Astrocyte (in vitro differentiated cells and primary cell): ENCODE data around the gene PKM. TPM values are rescaled to one million over a fixed set of nuclear protein-coding genes. Genes with fewer than 3 reads are reported as not detected.

Experiments
- DNase-seq: peaks from one replicate; pipeline ENCODE4 v3.0.0-alpha.2; 2010; ENCODE audit warnings: low read depth
- FAIRE-seq: peaks from 2 replicates; lab custom pipeline; 2011; peaks lifted over from hg19 to GRCh38; lab: Jason Lieb, UNC
- H2AFZ ChIP-seq: 2 replicates; pipeline ENCODE4 v1.6.0; 2012; ENCODE audit warnings: low read depth, low read length, inconsistent platforms
- H3K27ac ChIP-seq: 2 replicates; pipeline ENCODE4 v1.5.1; 2011; ENCODE audit warnings: low read depth, low read length, inconsistent platforms
- H3K27me3 ChIP-seq: 2 replicates; pipeline ENCODE4 v1.6.0; 2011; ENCODE audit warnings: low read length, inconsistent platforms; ENCODE audit not compliant: insufficient read depth
- H3K36me3 ChIP-seq: 2 replicates; pipeline ENCODE4 v1.5.1; 2011; ENCODE audit warnings: low read length, inconsistent platforms; ENCODE audit not compliant: insufficient read depth
- H3K4me1 ChIP-seq: 2 replicates; pipeline ENCODE4 v1.5.1; 2011; ENCODE audit warnings: low read length, inconsistent platforms; ENCODE audit not compliant: insufficient read depth
- H3K4me2 ChIP-seq: 2 replicates; pipeline ENCODE4 v1.6.0; 2012; ENCODE audit warnings: low read length, inconsistent platforms
- H3K4me3 ChIP-seq: 2 replicates; pipeline ENCODE4 v1.5.1; 2011; ENCODE audit warnings: low read depth, mild to moderate bottlenecking, low read length, inconsistent platforms; ENCODE audit not compliant: insufficient read depth
- H3K79me2 ChIP-seq: 2 replicates; pipeline ENCODE4 v1.6.0; 2012; ENCODE audit warnings: mild to moderate bottlenecking, low read length, inconsistent platforms; ENCODE audit not compliant: insufficient read depth
- H3K9ac ChIP-seq: 2 replicates; pipeline ENCODE4 v1.6.0; 2012; ENCODE audit warnings: mild to moderate bottlenecking, low read length, inconsistent platforms
- H3K9me3 ChIP-seq: 2 replicates; pipeline ENCODE4 v1.5.1; 2012; ENCODE audit warnings: low read depth, mild to moderate bottlenecking, low read length, inconsistent platforms; ENCODE audit not compliant: insufficient read depth
- H4K20me1 ChIP-seq: 2 replicates; pipeline ENCODE4 v1.6.0; 2012; ENCODE audit warnings: low read length, inconsistent platforms; ENCODE audit not compliant: insufficient read depth
- H3K27ac Mint-ChIP-seq: one replicate; pipeline ENCODE4 v1.8.0; 2021; ENCODE audit warnings: mild to moderate bottlenecking, mixed read lengths; ENCODE audit not compliant: unreplicated experiment
- H3K27me3 Mint-ChIP-seq: one replicate; pipeline ENCODE4 v1.8.0; 2021; ENCODE audit warnings: low read depth, mixed read lengths; ENCODE audit not compliant: unreplicated experiment
- H3K36me3 Mint-ChIP-seq: one replicate; pipeline ENCODE4 v1.8.0; 2021; ENCODE audit warnings: low read depth, mixed read lengths; ENCODE audit not compliant: unreplicated experiment
- H3K4me1 Mint-ChIP-seq: one replicate; pipeline ENCODE4 v1.8.0; 2021; ENCODE audit warnings: low read depth, mixed read lengths; ENCODE audit not compliant: unreplicated experiment
- H3K4me3 Mint-ChIP-seq: one replicate; pipeline ENCODE4 v1.8.0; 2021; ENCODE audit warnings: mild to moderate bottlenecking, moderate library complexity, mixed read lengths; ENCODE audit not compliant: unreplicated experiment
- H3K9me3 Mint-ChIP-seq: one replicate; pipeline ENCODE4 v1.8.0; 2021; ENCODE audit warnings: mild to moderate bottlenecking, mixed read lengths; ENCODE audit not compliant: unreplicated experiment
- EZH2 ChIP-seq: IDR thresholded peaks from 2 replicates; pipeline ENCODE4 v1.6.1; 2012; ENCODE audit warnings: mild to moderate bottlenecking, low read length, inconsistent platforms; ENCODE audit not compliant: insufficient read depth
- total RNA-seq: library from RNA; stranded (reverse); gene quantifications from 2 replicates; pipeline ENCODE4 v1.2.1, GENCODE V29; 2021
- TF ChIP-seq, protein P1 (sequence below): IDR thresholded peaks from 2 replicates; pipeline ENCODE4 v1.5.1; 2011; ENCODE audit warnings: low read depth, mild to moderate bottlenecking, inconsistent platforms, low read length, moderate library complexity; ENCODE audit not compliant: insufficient read depth

Gene PKM
- total RNA-seq, 1 donor from 2014 or later = 2,288 TPM

DNA sequence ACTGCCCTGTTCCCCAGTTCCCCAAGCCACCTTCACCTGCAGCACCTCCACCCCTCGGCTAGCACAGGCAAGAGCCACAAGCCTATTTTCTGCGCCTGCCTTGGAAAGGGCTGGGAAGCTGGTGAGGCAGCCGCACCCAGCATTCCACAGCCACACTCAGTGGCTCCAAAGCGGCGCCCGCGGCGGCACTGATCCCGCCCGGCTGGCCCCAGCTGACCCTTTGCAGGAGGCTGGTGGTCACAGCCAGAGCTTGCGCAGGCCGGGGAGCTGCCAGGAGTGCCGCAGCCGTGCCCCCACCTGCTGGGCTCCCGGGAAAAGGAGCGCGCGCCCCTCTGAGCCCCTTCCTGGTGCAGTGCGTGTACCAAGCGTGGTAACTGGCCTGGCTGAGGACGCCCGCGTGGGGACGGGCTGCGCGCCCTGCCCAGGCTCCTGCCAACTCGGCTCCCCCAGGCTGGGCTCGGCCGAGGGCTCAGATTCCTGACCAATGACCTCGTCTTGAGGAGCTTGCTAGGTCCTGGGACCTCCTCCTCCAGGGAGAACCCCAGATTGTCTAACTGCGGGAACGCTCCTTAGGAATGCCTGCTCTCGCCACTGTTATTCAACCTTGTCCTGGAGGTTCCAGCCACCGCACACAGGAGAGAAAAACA lies 46.7 kb downstream of the PKM start:
- no peak for TF ChIP-seq EZH2
- no peaks in the 10 kb centered on the region for H3K36me3 Mint-ChIP-seq
- H3K4me3 Mint-ChIP-seq = no peak overlapping the region
- no peaks in the 10 kb centered on the region for H4K20me1 ChIP-seq
- peaks cover 11% of the 10 kb centered on the region for H3K4me1 ChIP-seq
- H3K4me1 Mint-ChIP-seq = no peaks in the 10 kb centered on the region
- no peaks in the 10 kb centered on the region for H3K27me3 Mint-ChIP-seq
- H3K4me3 ChIP-seq = peak overlapping the region; percentile 35
- H2AFZ ChIP-seq = peak overlapping the region; percentile 76
- no peaks in the 10 kb centered on the region for H3K79me2 ChIP-seq
- H3K27ac Mint-ChIP-seq = no peak overlapping the region
- peak overlapping the region; percentile 80 for H3K4me2 ChIP-seq
- DNase-seq (peak; percentile 32), FAIRE-seq (no peak)
- no peaks in the 10 kb centered on the region for H3K9me3 ChIP-seq
- no peaks in the 10 kb centered on the region for H3K36me3 ChIP-seq
- no peak overlapping the region for H3K27ac ChIP-seq
- H3K27me3 ChIP-seq = peaks cover 16% of the 10 kb centered on the region
- no peak overlapping the region for H3K9ac ChIP-seq
- no peaks in the 10 kb centered on the region for H3K9me3 Mint-ChIP-seq

DNA sequence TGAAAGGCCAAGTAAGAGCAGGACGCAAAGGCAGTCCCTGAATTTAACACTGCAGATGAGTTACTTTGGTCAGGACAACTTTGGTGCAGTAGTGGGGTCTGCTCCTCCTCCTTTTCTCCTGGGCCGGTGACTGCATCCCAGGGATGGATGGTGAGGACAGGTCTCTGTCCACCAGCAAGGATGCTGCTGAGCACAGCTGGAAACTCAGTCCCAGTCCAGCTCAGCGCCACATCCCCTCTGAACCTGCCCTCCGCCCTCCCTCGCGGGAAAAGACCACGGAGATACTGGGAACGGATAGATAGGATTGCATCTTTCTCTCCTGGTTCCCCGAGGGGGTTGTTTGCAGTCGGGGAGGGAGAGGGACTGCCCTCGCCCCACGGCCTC lies 47.2 kb downstream of the PKM start:
- H3K27ac Mint-ChIP-seq = no peak overlapping the region
- Histone ChIP-seq H4K20me1 (no peaks in the 10 kb centered on the region), H3K4me3 (no peak overlapping the region), H3K36me3 (no peaks in the 10 kb centered on the region), H3K9ac (no peak overlapping the region), H3K4me2 (peak overlapping the region; percentile 80), H3K27ac (no peak overlapping the region), H3K79me2 (no peaks in the 10 kb centered on the region), H3K27me3 (peaks cover 16% of the 10 kb centered on the region), H2AFZ (peak overlapping the region; percentile 76), H3K9me3 (no peaks in the 10 kb centered on the region), H3K4me1 (peaks cover 11% of the 10 kb centered on the region)
- TF ChIP-seq, protein P1, sequence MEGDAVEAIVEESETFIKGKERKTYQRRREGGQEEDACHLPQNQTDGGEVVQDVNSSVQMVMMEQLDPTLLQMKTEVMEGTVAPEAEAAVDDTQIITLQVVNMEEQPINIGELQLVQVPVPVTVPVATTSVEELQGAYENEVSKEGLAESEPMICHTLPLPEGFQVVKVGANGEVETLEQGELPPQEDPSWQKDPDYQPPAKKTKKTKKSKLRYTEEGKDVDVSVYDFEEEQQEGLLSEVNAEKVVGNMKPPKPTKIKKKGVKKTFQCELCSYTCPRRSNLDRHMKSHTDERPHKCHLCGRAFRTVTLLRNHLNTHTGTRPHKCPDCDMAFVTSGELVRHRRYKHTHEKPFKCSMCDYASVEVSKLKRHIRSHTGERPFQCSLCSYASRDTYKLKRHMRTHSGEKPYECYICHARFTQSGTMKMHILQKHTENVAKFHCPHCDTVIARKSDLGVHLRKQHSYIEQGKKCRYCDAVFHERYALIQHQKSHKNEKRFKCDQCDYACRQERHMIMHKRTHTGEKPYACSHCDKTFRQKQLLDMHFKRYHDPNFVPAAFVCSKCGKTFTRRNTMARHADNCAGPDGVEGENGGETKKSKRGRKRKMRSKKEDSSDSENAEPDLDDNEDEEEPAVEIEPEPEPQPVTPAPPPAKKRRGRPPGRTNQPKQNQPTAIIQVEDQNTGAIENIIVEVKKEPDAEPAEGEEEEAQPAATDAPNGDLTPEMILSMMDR = no peak
- no peak for TF ChIP-seq EZH2
- H3K4me1 Mint-ChIP-seq = no peaks in the 10 kb centered on the region
- DNase-seq = no peak
- H3K27me3 Mint-ChIP-seq = no peaks in the 10 kb centered on the region
- no peaks in the 10 kb centered on the region for H3K9me3 Mint-ChIP-seq
- no peak for FAIRE-seq
- no peaks in the 10 kb centered on the region for H3K36me3 Mint-ChIP-seq
- H3K4me3 Mint-ChIP-seq = no peak overlapping the region

DNA sequence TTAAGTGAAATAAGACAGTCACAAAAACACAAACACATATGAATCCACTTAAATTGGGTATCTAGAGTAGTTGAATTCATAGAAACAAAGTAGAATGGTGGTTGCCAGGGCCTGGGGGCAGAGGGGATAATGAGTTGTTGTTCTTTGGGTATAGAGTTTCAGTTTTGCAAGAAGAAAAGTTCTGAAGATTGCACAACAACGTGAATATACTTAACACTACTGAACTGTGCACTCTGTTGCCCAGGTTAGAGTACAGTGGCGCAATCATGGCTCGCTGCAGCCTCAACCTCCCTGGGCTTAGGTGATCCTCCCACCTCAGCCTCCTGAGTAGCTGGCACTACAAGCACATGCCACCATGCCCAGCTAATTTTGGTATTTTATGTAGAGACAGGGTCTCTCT lies 48.3 kb downstream of the PKM start:
- DNase-seq = no peak
- H3K4me3 Mint-ChIP-seq = no peak overlapping the region
- no peak overlapping the region for H3K4me2 ChIP-seq
- no peak overlapping the region for H3K27ac ChIP-seq
- H4K20me1 ChIP-seq = no peaks in the 10 kb centered on the region
- TF ChIP-seq, protein P1 = no peak
- TF ChIP-seq EZH2 = no peak
- H2AFZ ChIP-seq = no peak overlapping the region
- peaks cover 11% of the 10 kb centered on the region for H3K4me1 ChIP-seq
- no peaks in the 10 kb centered on the region for H3K79me2 ChIP-seq
- H3K36me3 ChIP-seq = no peaks in the 10 kb centered on the region
- no peaks in the 10 kb centered on the region for H3K27me3 Mint-ChIP-seq
- H3K27me3 ChIP-seq = peaks cover 16% of the 10 kb centered on the region
- no peak for FAIRE-seq
- no peaks in the 10 kb centered on the region for H3K9me3 Mint-ChIP-seq
- no peaks in the 10 kb centered on the region for H3K4me1 Mint-ChIP-seq
- no peaks in the 10 kb centered on the region for H3K36me3 Mint-ChIP-seq
- H3K9me3 ChIP-seq = no peaks in the 10 kb centered on the region
- H3K27ac Mint-ChIP-seq = no peak overlapping the region
- no peak overlapping the region for H3K4me3 ChIP-seq
- H3K9ac ChIP-seq = no peak overlapping the region
